ENCODE results near the gene TMUB2. TPM values are rescaled to one million over a fixed set of nuclear protein-coding genes. Genes with fewer than 3 reads are reported as not detected.

Gene TMUB2
- total RNA-seq, 2 experiments from 2014 or later = 33.3 to 34.8 TPM

GRCh38 chr17:44170135-44170498 lies 16.7 kb upstream of the TMUB2 start:
- peaks cover 7% of the 10 kb centered on the region for H3K4me1 ChIP-seq (ENCODE audit: insufficient read depth, low read length)
- intact Hi-C loops (cut with DNase I, micrococcal nuclease) = no loop called here
- Mint-ChIP-seq H3K4me1 (ENCODE audit: low read depth) (peaks cover 10% of the 10 kb centered on the region), H3K36me3 (ENCODE audit: low read depth) (no peaks in the 10 kb centered on the region), H3K27ac (no peak overlapping the region), H3K4me3 (no peak overlapping the region), H3K9me3 (no peaks in the 10 kb centered on the region), H3K27me3 (no peaks in the 10 kb centered on the region)
- H3K4me3 ChIP-seq (ENCODE audit: low read length) = no peak overlapping the region
- DNase-seq (no peak), ATAC-seq (ENCODE audit: poor library complexity) (no peak)
- ChIA-PET POLR2A (no interaction called here), CTCF (no interaction called here)
- no peak for TF ChIP-seq CTCF (IDR thresholded peaks at IDR 0.05)
- H3K27ac ChIP-seq (ENCODE audit: low read depth in 1 of 2, low read length in 2 of 2) = no peak overlapping the region
- no peaks in the 10 kb centered on the region for H3K9me3 ChIP-seq (ENCODE audit: control insufficient read depth in 1 of 2, insufficient read depth in 1 of 2, low read length in 2 of 2)
- H3K27me3 ChIP-seq (ENCODE audit: control insufficient read depth in 1 of 2, insufficient read depth in 2 of 2, low read length in 2 of 2) = no peaks in the 10 kb centered on the region
- no peaks in the 10 kb centered on the region for H3K36me3 ChIP-seq (ENCODE audit: insufficient read depth, low read length)

DNA sequence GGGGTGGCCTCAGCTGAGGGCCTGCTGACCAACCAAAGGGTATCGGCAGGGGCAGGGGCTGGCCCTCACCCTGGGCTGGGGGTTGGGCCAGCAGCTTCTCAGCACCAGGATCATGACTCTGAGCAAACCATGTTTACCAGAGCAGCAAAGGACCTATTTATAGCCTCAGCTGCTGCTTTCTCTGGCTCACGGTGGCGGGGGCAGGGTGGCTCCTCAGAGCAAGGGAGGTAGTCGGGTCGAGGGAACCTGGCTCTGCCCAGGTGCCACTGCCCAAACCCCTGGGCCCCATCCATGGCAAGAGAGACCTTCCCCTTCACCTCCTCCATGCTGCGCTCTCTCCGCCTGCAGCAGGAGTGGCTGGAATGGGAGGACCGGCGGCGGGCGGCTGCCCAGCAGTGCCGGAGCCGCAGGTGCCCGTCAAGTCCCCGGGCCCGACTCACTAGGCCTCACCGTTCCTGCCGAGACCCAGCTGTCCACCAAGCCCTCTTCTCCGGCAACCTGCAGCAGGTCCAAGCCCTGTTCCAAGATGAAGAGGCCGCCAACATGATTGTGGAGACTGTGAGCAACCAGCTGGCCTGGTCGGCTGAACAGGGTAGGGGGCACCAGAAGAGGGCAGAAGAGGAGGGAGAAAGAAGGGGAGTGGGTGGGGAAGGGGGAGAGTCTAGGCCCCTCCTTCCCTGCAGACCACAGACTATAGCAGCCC lies 16.1 kb upstream of the TMUB2 start, which contains the start of gene ASB16:
Gene ASB16 (plus strand): TSS at position 206 of the 703 bp plus-strand sequence. CDS start 86 bp downstream, at position 292.
- no peak within 1 kb of the TSS for H3K27ac Mint-ChIP-seq
- no peak for TF ChIP-seq CTCF (IDR thresholded peaks at IDR 0.05)
- H3K4me3 Mint-ChIP-seq = no peak within 1 kb of the TSS

DNA sequence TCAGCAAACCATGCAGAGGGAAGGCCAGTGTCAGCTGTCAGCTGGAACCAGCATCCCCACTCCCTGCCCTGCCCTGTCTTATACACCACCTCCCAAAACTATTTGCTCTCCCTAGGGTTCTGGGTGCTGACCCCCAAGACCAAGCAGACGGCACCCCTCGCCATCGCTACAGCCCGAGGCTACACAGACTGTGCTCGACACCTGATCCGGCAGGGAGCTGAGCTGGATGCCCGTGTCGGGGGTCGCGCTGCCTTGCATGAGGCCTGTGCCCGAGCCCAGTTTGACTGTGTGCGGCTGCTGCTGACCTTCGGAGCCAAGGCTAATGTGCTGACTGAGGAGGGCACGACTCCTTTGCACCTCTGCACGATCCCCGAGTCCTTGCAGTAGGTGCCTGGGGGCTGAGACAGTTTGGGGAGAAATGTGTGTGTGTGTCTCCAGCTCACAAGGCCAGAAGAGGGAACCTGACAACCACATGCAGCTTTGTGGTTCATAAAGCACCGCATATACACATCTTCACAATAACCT lies 14.8 kb upstream of the TMUB2 start:
- DNase-seq = no peak
- Mint-ChIP-seq H3K4me1 (ENCODE audit: low read depth) (peaks cover 10% of the 10 kb centered on the region), H3K27me3 (no peaks in the 10 kb centered on the region), H3K9me3 (no peaks in the 10 kb centered on the region), H3K27ac (no peak overlapping the region), H3K36me3 (ENCODE audit: low read depth) (peaks cover 9% of the 10 kb centered on the region), H3K4me3 (no peak overlapping the region)
- Histone ChIP-seq H3K4me1 (ENCODE audit: insufficient read depth, low read length) (peaks cover 7% of the 10 kb centered on the region), H3K9me3 (ENCODE audit: control insufficient read depth in 1 of 2, insufficient read depth in 1 of 2, low read length in 2 of 2) (no peaks in the 10 kb centered on the region), H3K27ac (ENCODE audit: low read depth in 1 of 2, low read length in 2 of 2) (no peak overlapping the region), H3K36me3 (ENCODE audit: insufficient read depth, low read length) (peaks cover 6% of the 10 kb centered on the region), H3K4me3 (ENCODE audit: low read length) (no peak overlapping the region), H3K27me3 (ENCODE audit: control insufficient read depth in 1 of 2, insufficient read depth in 2 of 2, low read length in 2 of 2) (no peaks in the 10 kb centered on the region)
- ChIA-PET CTCF (interaction anchor here (1.1 kb wide), 1 partner anchor 38 kb away, joined by 3 read pairs; no protein-coding TSS in a partner anchor), POLR2A (interaction anchor here (1.8 kb wide), 1 partner anchor 14 kb away, joined by 6 read pairs; the partner anchor contains the start of gene TMUB2)
- TF ChIP-seq CTCF (IDR thresholded peaks at IDR 0.05) = no peak
- intact Hi-C loops (cut with DNase I, micrococcal nuclease) = no loop called here
- ATAC-seq (ENCODE audit: poor library complexity) = no peak

More for the DNA sequence above, 16.1 kb upstream of the TMUB2 start, which contains the start of gene ASB16:
- Histone ChIP-seq H3K36me3 (ENCODE audit: insufficient read depth, low read length) (no peaks in the 10 kb centered on the region), H3K4me1 (ENCODE audit: insufficient read depth, low read length) (peaks cover 7% of the 10 kb centered on the region), H3K4me3 (ENCODE audit: low read length) (no peak within 1 kb of the TSS), H3K9me3 (ENCODE audit: control insufficient read depth in 1 of 2, insufficient read depth in 1 of 2, low read length in 2 of 2) (no peaks in the 10 kb centered on the region), H3K27ac (ENCODE audit: low read depth in 1 of 2, low read length in 2 of 2) (no peak within 1 kb of the TSS), H3K27me3 (ENCODE audit: control insufficient read depth in 1 of 2, insufficient read depth in 2 of 2, low read length in 2 of 2) (no peaks in the 10 kb centered on the region)
- DNase-seq (no peak), ATAC-seq (ENCODE audit: poor library complexity) (no peak)
- Mint-ChIP-seq H3K4me1 (ENCODE audit: low read depth) (peaks cover 10% of the 10 kb centered on the region), H3K27me3 (no peaks in the 10 kb centered on the region), H3K9me3 (no peaks in the 10 kb centered on the region), H3K36me3 (ENCODE audit: low read depth) (peaks cover 3% of the 10 kb centered on the region)
- intact Hi-C loops (cut with DNase I, micrococcal nuclease) = no loop called here
- CTCF ChIA-PET = interaction anchor here (0.5 to 0.7 kb wide), 2 partner anchors 60 to 363 kb away, joined by 3 to 5 read pairs; no protein-coding TSS in a partner anchor
- POLR2A ChIA-PET = no interaction called here

Data from CD4-positive, alpha-beta T cell (primary cell).